SHP77 (cell line): ENCODE data around the gene LMTK3.

Source experiments
- DNase-seq, 2 experiments: peaks; one replicate each; lab custom pipeline; 2025; lab: John Stamatoyannopoulos, UW

The LMTK3 gene

GRCh38 chr19:48469934-48470680, 41.5 kb downstream of the LMTK3 start:
- no peak for DNase-seq

DNA sequence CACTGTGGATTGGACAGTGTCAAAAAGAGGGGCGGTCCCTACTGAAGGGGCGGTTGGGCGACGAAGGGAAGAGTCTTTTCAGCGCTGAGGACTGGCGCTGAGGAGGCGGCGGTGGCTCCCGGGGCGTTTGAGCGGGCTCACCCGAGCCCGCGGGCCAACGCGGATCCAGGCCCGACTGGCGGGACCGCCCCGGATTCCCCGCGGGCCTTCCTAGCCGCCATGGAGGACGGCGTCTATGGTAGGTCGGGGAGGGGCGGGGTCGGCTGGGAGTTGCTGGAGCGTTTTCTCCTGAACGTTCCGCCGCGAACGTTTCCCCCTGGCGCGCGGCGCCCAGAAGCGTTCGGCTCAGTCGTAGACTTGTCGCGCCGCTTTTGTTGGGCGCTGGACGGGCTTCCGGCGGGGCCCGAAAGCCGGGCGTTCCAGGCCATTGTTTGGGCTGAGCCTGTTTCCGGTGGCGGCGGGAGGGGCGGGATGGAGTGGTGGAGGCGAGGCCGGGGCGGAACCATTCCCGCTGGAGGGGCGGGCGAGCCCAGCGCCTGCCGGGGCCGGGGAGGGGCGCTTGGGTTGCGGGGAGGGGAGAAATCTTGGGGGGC, 42.2 kb downstream of the LMTK3 start, which contains the start of gene CYTH2:
TSS of gene CYTH2 (plus strand) at position 81 of the 593 bp plus-strand sequence. CDS start at position 220, 139 bp downstream.
- peak; percentile 64 to 72 for DNase-seq

DNA sequence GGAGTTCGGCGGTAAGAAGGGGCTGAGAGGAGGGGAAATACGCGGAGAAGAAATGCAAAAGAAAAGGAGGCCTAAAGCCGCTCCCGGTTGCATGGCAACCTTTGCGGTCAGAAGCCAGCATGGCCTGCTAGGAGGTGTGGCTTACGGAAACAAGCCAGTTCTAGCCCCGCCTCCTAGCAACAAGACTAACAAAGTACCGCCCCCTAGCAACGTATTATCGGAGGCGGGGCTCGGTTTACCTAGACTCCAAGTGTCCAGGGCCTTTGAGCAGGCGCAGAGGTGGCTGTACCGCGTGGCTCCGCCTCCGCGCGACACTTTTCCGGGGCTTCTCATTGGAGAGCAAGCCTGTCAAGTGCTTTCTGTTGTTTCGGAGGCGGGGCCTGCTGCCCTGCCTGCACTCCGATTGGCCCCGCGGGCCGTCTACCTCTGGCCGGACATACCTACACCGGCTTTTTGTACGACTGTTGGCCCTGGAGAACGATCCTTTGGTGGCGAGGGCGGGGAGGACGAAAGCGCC, 42.8 kb downstream of the LMTK3 start:
- peak; percentile 99 for DNase-seq

DNA sequence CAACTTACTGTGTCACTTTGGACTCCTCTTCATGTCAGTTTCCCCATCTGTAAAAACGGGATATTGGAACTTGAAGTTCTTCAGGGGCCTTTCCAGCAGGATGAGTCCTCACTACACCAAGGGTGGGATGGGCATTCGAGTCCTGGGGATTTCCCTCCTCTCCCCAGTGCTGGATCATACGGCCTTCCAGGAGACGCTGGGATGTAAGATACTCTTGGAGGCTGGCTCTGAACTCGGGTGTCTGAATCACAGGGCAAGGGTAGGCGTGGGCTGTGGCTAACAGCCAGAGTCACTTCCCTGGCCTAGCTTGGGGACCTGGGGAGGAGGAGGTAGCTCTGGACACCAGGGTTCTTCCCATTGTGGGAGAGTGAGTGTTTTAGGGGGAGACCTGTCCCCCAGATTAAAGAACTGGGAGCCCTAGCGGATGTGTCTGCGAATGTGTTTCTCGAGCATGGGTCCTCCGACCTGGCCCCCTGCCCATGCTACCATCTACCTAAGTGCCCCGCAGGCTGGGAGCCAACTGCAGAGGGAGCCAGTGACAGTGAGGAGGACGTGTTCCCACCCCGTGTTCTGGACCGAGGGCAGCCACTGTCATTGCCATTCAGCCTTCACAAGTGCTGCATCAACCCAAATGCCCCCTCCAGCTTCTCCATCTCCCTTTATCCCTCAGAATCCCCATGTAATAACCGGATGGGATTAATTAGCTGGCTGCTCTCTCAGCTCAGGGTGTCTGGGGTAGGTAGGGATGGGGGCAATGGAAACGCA, 44.9 kb downstream of the LMTK3 start:
- DNase-seq: peak in 1 of 2 experiments; percentile 12

DNA sequence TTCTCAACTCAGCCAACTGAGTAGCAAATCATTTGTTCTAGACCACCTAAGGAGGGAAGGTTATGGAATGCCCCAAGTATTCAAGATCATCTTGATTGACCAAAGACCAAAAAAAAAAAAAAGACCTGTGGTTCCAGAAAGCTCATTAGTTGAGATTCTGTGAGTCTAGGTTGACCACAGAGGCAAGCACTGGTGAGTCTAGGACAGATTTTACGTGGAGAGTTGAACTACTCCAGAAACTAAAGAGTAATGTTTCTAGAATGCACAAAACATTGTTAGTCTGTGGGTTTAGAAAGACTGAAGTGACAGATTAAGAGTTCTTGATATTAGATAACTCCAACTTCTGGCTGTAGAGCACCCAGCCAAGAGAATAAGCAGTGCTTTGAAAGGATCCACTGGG, 46.4 kb downstream of the LMTK3 start:
- DNase-seq: no peak

- DNase-seq: peak in 1 of 2 experiments; percentile 4
Observed at GRCh38 chr19:48461982-48462655, 49.5 kb downstream of the LMTK3 start.

GRCh38 chr19:48461651-48461981, 50.0 kb downstream of the LMTK3 start:
- no peak for DNase-seq

GRCh38 chr19:48458016-48458415, 53.6 kb downstream of the LMTK3 start:
- no peak for DNase-seq

DNA sequence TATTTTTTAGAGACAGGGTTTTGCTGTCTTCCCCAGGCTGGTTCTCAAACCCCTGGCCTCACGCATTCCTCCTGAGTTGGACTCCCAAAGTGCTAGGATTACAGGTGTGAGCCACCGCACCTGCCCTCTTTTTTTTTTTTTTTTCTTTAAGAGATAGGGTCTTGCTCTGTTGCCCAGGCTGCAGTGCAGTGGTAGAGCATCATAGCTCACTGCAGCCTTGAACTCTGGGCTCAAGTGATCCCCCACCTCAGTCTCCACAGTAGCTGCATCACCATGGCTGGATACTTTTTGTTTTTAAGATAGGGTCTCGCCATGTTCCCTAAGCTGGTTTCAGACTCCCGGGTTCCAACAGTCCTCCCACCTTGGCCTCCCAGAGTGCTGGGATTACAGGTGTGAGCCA, 54.8 kb downstream of the LMTK3 start:
- no peak for DNase-seq

DNA sequence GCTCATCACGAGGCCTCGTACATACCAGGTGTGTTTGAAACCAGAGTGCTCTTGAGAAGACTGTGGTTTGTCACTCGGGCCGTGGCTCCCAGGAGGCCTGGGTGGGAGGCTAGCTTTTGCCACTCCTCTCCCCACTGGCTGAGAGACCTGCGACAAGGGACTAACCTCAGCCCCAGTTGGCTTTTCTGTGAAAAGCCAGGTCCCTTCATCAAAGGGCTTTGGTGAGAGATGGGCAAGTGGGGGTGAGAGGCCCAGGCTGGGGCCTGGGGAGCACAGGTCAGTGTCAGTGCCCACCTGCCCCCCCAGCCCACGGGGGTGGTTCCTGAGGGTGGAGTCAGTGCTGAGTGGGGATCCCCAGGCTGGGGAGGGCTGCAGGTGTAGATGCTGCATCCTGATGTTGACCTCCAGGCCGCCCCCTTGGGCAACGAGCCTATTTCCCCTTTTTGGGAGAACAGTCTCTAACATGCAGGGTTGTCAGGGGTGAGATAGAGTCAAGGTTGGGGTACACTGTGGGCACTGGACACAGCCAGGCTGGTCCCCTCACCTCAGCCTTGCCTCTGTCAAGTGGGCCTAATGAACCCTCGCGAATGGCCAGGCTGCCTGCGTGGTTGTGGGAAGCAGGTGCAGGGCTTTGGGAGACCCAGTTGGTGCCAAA, 55.6 kb downstream of the LMTK3 start:
- DNase-seq: no peak

GRCh38 chr19:48455171-48455907, 56.3 kb downstream of the LMTK3 start, which contains the start of gene KCNJ14:
Gene KCNJ14, plus strand, starts transcription at chr19:48455574. Its CDS starts 6,151 bp downstream, at chr19:48461725.
- DNase-seq: no peak

DNA sequence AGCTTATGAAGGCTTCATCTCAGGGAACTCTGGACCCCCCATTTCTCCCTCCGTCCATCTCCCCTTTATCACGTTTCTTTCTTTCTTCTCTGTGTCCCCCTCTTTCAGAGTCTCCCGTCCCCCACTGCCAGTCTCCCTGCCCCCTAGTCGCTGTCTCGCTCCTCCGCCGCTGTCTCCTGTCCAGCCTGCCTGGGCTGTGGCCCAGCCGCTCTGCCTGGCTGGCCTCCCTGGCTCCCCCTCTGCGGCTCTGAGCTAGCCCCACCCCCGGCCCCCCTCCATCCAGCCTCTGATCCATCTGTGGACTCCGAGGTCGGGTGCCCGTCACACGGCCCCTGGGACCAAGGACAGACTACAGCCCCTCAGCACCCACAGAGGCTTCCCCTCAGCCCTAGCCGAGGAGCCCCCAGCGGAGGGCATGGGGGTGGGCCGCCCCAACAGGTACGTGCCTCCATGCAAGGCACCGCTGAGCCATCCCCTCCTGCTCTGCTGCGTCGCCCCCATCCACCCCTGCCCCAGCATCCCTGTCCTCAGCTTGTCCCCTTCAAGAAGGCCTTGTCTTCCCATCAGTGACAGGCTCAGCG, 57.4 kb downstream of the LMTK3 start:
- no peak for DNase-seq

GRCh38 chr19:48452289-48453190, 59.1 kb downstream of the LMTK3 start:
- DNase-seq: no peak

- no peak for DNase-seq
Observed at GRCh38 chr19:48451624-48452023, 60.0 kb downstream of the LMTK3 start.

- DNase-seq: no peak
Observed at GRCh38 chr19:48450863-48451262, 60.8 kb downstream of the LMTK3 start.

- DNase-seq: no peak
Observed at GRCh38 chr19:48450441-48450840, 61.2 kb downstream of the LMTK3 start.

DNA sequence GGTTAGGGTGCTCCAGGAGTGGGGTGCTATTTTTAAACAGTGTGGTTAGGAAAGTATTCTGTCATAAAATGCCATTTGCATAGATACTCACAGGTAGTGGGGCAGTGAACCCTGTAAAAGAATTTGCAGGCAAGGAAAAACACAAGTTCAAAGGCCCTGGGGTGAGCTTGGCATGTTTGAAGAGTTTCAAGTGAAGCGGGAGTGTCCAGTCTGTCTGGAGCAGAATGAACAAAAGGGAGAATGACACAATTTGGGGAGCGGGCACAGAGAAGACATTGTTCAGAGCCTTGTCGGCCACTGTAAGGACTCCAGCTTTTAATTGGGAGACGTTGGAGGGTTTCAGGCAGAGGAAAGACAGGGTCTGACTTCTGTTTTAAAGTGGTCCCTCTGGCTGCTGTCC, 63.1 kb downstream of the LMTK3 start:
- DNase-seq: no peak

DNA sequence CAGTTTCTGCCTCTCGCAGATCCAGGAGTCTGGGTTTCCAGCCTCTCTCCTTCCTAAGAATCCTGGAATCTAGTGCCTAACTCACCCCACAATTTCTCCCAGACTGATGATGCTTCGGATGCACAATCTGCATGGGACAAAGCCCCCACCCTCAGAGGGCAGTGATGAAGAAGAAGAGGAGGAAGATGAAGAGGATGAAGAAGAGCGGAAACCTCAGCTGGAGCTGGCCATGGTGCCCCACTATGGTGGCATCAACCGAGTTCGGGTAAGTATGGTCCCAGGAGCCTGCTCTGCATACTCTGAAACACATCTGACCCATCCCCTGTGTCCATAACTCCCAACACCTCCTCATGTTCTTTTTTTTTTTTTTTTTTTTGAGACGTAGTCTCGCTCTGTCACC, 65.1 kb downstream of the LMTK3 start:
- no peak for DNase-seq
